Activated T-helper 1 cell treated with anti-CD3 and anti-CD28 coated beads, Interleukin-2, amount 50 U/mL, for 16 hours (primary cell): ENCODE results near the gene TRAF3IP3.
A peak's percentile ranks its signal among the peaks of the same experiment; 100 is the strongest.

Experiments used
- DNase-seq, 2 donors: peaks; one replicate each; pipeline ENCODE4 v3.0.0-alpha.2; 2020; ENCODE audit warnings: low read depth in 1 of 2, low spot score in 1 of 2

TRAF3IP3 gene

GRCh38 chr1:209823143-209824041, 67.5 kb downstream of the TRAF3IP3 start:
- no peak for DNase-seq

GRCh38 chr1:209825591-209826434, 70.0 kb downstream of the TRAF3IP3 start:
- DNase-seq, result no peak

- DNase-seq, result peak; percentile 81 to 84
Observed at GRCh38 chr1:209827384-209828262, 71.8 kb downstream of the TRAF3IP3 start, which contains the start of gene UTP25. Gene UTP25, plus strand, starts transcription at chr1:209827972. Its CDS starts 92 bp downstream, at chr1:209828064.

- DNase-seq, result no peak
Observed at GRCh38 chr1:209829716-209830115, 73.9 kb downstream of the TRAF3IP3 start.

GRCh38 chr1:209830722-209831121, 74.9 kb downstream of the TRAF3IP3 start:
- no peak for DNase-seq

GRCh38 chr1:209831615-209832014, 75.8 kb downstream of the TRAF3IP3 start:
- no peak for DNase-seq
